Esophagus squamous epithelium (tissue), 5 donors: Measurements from ENCODE around the gene TBC1D2. TPM values are rescaled to one million over a fixed set of nuclear protein-coding genes. Genes with fewer than 3 reads are reported as not detected.
A peak's percentile ranks its signal among the peaks of the same experiment; 100 is the strongest.

ENCODE experiments used
- DNase-seq: peaks from one replicate; lab custom pipeline; 2025; lab: John Stamatoyannopoulos, UW
- H3K27ac ChIP-seq, 4 donors: fragments of 200-600 bp; sonication (generic); one replicate each; pipeline ENCODE4 v1.5.1; 2016 to 2019; ENCODE audit warnings: mild to moderate bottlenecking in 1 of 4
- H3K27me3 ChIP-seq, 4 donors: fragments of 200-600 bp; sonication (generic); 1 replicate in 3 of 4; 2 replicates in 1 of 4; pipeline versions ENCODE4 v1.5.1 to v1.6.0; 2017 to 2021; ENCODE audit warnings: antibody characterized with exemption in 1 of 4
- H3K36me3 ChIP-seq, 3 donors: fragments of 200-600 bp; sonication (generic); one replicate each; pipeline ENCODE4 v1.5.1; 2016 to 2019
- H3K4me1 ChIP-seq, 3 donors: fragments of 200-600 bp; sonication (generic); one replicate each; pipeline ENCODE4 v1.5.1; 2017 to 2019
- H3K4me3 ChIP-seq, 4 donors: fragments of 200-600 bp; sonication (generic); 1 replicate in 3 of 4; 2 replicates in 1 of 4; pipeline ENCODE4 v1.5.1; 2016 to 2019; ENCODE audit warnings: mild to moderate bottlenecking in 2 of 4, moderate library complexity in 1 of 4
- H3K9me3 ChIP-seq, 3 donors: fragments of 200-600 bp; sonication (generic); one replicate each; pipeline ENCODE4 v1.5.1; 2016 to 2019
- POLR2A ChIP-seq, 4 donors: fragments of 450-650 bp; IDR thresholded peaks; one replicate each; pipeline ENCODE4 v1.6.1; 2017; ENCODE audit warnings: antibody characterized with exemption in 4 of 4, mild to moderate bottlenecking in 4 of 4, moderate library complexity in 3 of 4
- WGBS, 2 donors: methylation state at CpG; one replicate each; pipeline ENCODE4 v1.1.5; 2018; 5-methylcytosine and 5-hydroxymethylcytosine counted together
- intact Hi-C: fragments of 100-400 bp; cut with DNase I; formaldehyde crosslinking; loops from one replicate; pipeline ENCODE4 v1.15.0; 2022
- total RNA-seq, 4 donors: library from RNA; depleted of rRNA; stranded (reverse); fragments of >200 nt; gene quantifications; one replicate each; pipeline ENCODE4 v1.1.0, GENCODE V29; 2016
- TF ChIP-seq, protein P1 (sequence below), 6 experiments: fragments of 450-650 bp in 4 of 6; fragments of 200-600 bp in 2 of 6; sonication (generic) in 2 of 6; IDR thresholded peaks; one replicate each; pipeline ENCODE4 v1.5.1; 2016 to 2019; ENCODE audit warnings: antibody characterized with exemption in 6 of 6, mild to moderate bottlenecking in 4 of 6, moderate library complexity in 4 of 6
- donor health status: DM: yes; HTN: yes; CAD: no.

Gene TBC1D2
- total RNA-seq, 4 donors from 2014 or later = 39.3 to 52.9 (median 49.0) TPM

DNA sequence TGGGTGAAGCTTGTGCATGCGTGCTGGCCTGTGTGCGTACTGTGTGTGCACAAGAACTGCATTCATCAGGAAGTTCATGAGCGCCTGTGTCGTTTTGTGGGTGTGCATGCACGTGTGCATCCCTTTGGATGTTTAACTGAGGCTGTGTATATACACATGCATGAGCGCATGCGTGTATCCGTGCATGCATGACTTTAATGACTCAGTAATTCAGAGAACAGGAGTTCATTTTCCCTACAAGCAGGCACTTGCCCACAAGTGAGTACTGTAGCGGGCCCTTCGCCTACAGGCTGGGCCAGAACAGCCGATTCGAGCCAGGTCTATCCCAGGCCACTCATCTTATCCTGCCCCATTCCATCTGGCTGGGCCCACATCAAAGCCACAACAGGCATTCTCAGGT, 92.8 kb downstream of the TBC1D2 start:
- intact Hi-C loops = no loop called here
- 44 to 50% methylated on average over 5 to 12 of the region's 12 CpGs for WGBS, 2 donors
- Histone ChIP-seq H3K27ac (peak overlapping the region; percentile 68 to 85 (median 76)), H3K36me3 (peaks cover 0 to under 1% (median 0%) of the 10 kb centered on the region in 3 donors), H3K9me3 (no peaks in the 10 kb centered on the region), H3K4me1 (peaks cover 12 to 74% (median 13%) of the 10 kb centered on the region in 3 donors), H3K27me3 (no peaks in the 10 kb centered on the region), H3K4me3 (no peak overlapping the region)
- DNase-seq = no peak
- TF ChIP-seq, protein P1, sequence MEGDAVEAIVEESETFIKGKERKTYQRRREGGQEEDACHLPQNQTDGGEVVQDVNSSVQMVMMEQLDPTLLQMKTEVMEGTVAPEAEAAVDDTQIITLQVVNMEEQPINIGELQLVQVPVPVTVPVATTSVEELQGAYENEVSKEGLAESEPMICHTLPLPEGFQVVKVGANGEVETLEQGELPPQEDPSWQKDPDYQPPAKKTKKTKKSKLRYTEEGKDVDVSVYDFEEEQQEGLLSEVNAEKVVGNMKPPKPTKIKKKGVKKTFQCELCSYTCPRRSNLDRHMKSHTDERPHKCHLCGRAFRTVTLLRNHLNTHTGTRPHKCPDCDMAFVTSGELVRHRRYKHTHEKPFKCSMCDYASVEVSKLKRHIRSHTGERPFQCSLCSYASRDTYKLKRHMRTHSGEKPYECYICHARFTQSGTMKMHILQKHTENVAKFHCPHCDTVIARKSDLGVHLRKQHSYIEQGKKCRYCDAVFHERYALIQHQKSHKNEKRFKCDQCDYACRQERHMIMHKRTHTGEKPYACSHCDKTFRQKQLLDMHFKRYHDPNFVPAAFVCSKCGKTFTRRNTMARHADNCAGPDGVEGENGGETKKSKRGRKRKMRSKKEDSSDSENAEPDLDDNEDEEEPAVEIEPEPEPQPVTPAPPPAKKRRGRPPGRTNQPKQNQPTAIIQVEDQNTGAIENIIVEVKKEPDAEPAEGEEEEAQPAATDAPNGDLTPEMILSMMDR (IDR thresholded peaks at IDR 0.05) = no peak
- no peak for TF ChIP-seq POLR2A (IDR thresholded peaks at IDR 0.05)

DNA sequence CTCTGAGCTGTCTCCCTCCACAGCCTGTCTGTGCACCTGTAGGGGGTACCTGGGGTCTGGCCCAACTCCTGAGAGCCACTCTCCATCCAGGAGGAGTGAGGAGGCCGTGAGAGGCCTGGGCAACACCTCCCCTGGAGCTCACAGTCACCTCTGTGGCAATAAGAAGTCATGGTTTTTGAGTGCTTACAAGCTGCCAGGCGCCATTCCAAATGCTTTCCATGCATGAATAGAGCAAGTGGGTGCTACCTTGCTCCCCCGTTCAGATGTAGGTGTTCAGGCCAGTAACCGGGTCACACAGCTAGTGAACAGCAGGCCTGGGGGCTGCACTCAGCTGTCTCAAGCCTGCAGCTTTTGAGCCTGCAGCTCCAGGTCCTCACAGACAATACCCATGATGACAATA, 93.6 kb downstream of the TBC1D2 start:
- TF ChIP-seq, protein P1 (IDR thresholded peaks at IDR 0.05) = no peak
- TF ChIP-seq POLR2A (IDR thresholded peaks at IDR 0.05) = no peak
- no peak for DNase-seq
- Histone ChIP-seq H3K9me3 (no peaks in the 10 kb centered on the region), H3K27me3 (no peaks in the 10 kb centered on the region), H3K36me3 (peaks cover 0 to 9% (median 0%) of the 10 kb centered on the region in 3 donors), H3K4me3 (no peak overlapping the region), H3K4me1 (peaks cover 12 to 78% (median 13%) of the 10 kb centered on the region in 3 donors), H3K27ac (peak overlapping the region in 3 of 4 donors; percentile 56 to 85 (median 58))
- intact Hi-C loops = no loop called here
- 44 to 65% methylated on average over 3 to 4 of the region's 4 CpGs for WGBS, 2 donors

DNA sequence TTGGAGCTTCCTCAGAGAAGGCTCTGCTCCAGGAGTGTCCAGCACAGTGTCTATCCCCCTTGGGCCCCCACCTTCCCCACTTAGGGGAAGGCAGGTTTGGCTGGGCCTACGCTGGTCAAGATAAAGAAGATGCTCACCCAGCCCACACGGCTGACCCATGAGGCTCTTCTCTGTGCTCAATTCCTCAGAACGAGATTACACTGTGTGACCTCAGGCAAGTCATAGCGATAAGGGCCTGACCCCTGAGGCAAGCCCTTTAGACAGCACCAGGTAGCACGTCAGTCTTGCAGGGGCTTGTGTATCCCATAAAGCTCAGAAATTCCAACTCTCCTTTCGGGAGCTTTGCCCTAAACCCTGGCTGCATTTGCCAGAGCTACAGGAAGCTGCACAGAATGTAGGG, 95.7 kb downstream of the TBC1D2 start:
- TF ChIP-seq, protein P1 (IDR thresholded peaks at IDR 0.05) = no peak
- no peak for TF ChIP-seq POLR2A (IDR thresholded peaks at IDR 0.05)
- H3K4me3 ChIP-seq = no peak overlapping the region
- no peaks in the 10 kb centered on the region for H3K9me3 ChIP-seq
- no peak overlapping the region for H3K27ac ChIP-seq
- H3K4me1 ChIP-seq = peaks cover 12 to 77% (median 13%) of the 10 kb centered on the region in 3 donors
- peaks cover 0 to 24% (median 0%) of the 10 kb centered on the region in 3 donors for H3K36me3 ChIP-seq
- WGBS, 2 donors = 58 to 64% methylated on average over 4 to 6 of the region's 6 CpGs
- intact Hi-C loops = no loop called here
- H3K27me3 ChIP-seq = no peaks in the 10 kb centered on the region
- no peak for DNase-seq

DNA sequence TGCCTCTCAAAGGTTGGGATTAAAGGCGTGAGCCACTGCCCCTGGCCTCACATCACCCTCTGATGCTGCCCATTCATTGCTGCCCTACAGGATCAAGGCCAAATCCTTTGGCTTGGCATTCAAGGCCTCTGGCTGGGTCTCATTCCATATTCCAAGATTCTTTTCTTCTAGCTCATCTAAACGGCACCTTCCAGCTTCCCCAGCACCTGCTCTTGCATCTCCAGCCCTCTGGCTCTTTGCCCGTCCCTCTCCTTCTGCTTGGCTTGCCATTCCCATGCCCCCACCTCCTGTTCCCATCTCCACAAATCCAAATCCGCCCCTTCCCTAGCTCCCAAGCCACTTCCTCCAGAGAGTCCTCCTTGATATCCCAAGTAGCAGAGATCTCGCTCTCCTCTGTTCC, 96.1 kb downstream of the TBC1D2 start:
- Histone ChIP-seq H3K4me3 (no peak overlapping the region), H3K27me3 (no peaks in the 10 kb centered on the region), H3K4me1 (peaks cover 11 to 77% (median 13%) of the 10 kb centered on the region in 3 donors), H3K36me3 (peaks cover 0 to 24% (median 0%) of the 10 kb centered on the region in 3 donors), H3K9me3 (no peaks in the 10 kb centered on the region), H3K27ac (no peak overlapping the region)
- TF ChIP-seq, protein P1 (IDR thresholded peaks at IDR 0.05) = no peak
- WGBS, 2 donors = 70 to 84% methylated on average over 5 of the region's 5 CpGs
- DNase-seq = no peak
- intact Hi-C loops = no loop called here

DNA sequence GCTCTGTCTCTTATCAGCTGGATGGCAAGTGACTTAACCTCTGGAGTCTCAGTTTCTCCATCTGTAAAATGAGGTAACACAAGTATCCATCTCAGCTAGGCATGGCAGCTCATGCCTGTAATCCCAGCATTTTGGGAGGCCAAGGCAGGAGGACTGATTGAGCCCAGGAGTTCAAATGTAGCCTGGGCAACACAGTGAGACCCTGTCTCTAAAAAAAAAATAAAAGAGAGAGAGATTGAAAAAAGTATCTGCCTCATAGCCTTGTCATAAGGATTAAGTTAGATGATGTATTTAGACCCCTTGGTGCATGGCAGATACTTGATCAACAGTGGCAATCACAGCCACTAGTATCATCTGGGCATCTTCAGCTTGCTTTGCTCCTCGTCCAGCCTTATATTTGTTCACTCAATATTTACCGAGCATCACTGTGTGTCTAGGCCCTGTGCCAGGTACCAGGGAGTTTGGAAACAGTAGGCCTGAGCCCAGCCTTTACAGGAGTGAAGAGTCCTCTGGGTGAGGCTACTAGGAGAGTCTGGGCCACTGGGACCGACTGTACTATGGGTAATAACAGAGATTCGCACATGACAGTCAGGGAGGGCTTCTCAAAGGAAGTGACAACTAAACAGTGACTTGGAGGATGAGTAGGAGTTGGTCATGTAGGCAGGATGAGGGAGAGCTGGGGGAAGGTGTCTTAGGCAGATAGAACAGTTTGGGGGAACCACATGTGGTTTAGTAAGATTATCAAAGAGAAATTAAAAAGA, 97.2 kb downstream of the TBC1D2 start:
- peaks cover 0 to 24% (median 0%) of the 10 kb centered on the region in 3 donors for H3K36me3 ChIP-seq

More for the DNA sequence above, 97.2 kb downstream of the TBC1D2 start:
- H3K9me3 ChIP-seq = no peaks in the 10 kb centered on the region
- no peaks in the 10 kb centered on the region for H3K27me3 ChIP-seq
- peaks cover 5 to 69% (median 9%) of the 10 kb centered on the region in 3 donors for H3K4me1 ChIP-seq
- H3K27ac ChIP-seq = no peak overlapping the region
- H3K4me3 ChIP-seq = no peak overlapping the region
- WGBS, 2 donors = 43 to 66% methylated on average over 4 of the region's 4 CpGs
- no peak for DNase-seq
- TF ChIP-seq, protein P1 (IDR thresholded peaks at IDR 0.05) = no peak
- TF ChIP-seq POLR2A (IDR thresholded peaks at IDR 0.05) = no peak
- intact Hi-C loops = no loop called here
